ENCODE data around the gene HNRNPH2. TPM values are rescaled to one million over a fixed set of nuclear protein-coding genes. Genes with fewer than 3 reads are reported as not detected.

HNRNPH2 gene
- total RNA-seq, 1 donor from 2014 or later: 70.5 TPM

GRCh38 chrX:101417981-101418841 lies 10.2 kb downstream of the HNRNPH2 start:
- ATAC-seq (ENCODE audit: low read depth): peak; percentile 51
- CTCF ChIA-PET: interaction anchor here (0.7 kb wide), 1 partner anchor 339 kb away, joined by 3 read pairs; no protein-coding TSS in a partner anchor
- Mint-ChIP-seq H3K27ac (peak overlapping the region; percentile 93), H3K36me3 (ENCODE audit: low read depth) (peaks cover 6% of the 10 kb centered on the region), H3K4me3 (peak overlapping the region; percentile 91), H3K4me1 (peaks cover 38% of the 10 kb centered on the region), H3K9me3 (no peaks in the 10 kb centered on the region), H3K27me3 (no peaks in the 10 kb centered on the region)
- TF ChIP-seq CTCF (IDR thresholded peaks at IDR 0.05): no peak
- intact Hi-C loops (cut with micrococcal nuclease): loop anchor here (5.0 kb wide), 3 partner anchors 179 to 664 kb away; partner anchors contain the start of gene ARMCX6
- peak; percentile 46 for DNase-seq
- POLR2A ChIA-PET: interaction anchor here (0.6 to 2.1 kb wide), 12 partner anchors 9 to 513 kb away, joined by 3 to 25 read pairs (median 3); partner anchors contain the start of genes BTK, CENPI, GLA and HNRNPH2

- ChIA-PET CTCF (no interaction called here), POLR2A (interaction anchor here (1.7 kb wide), 1 partner anchor 29 kb away, joined by 8 read pairs; the partner anchor contains the start of gene RPL36A)
- Mint-ChIP-seq H3K4me3 (no peak overlapping the region), H3K27ac (peak overlapping the region; percentile 18), H3K9me3 (no peaks in the 10 kb centered on the region), H3K36me3 (ENCODE audit: low read depth) (peaks cover 4% of the 10 kb centered on the region), H3K27me3 (no peaks in the 10 kb centered on the region), H3K4me1 (peaks cover 31% of the 10 kb centered on the region)
- intact Hi-C loops (cut with micrococcal nuclease): loop anchor here (5.0 kb wide), 3 partner anchors 178 to 663 kb away; partner anchors contain the start of gene ARMCX6
- DNase-seq (no peak), ATAC-seq (ENCODE audit: low read depth) (no peak)
- no peak for TF ChIP-seq CTCF (IDR thresholded peaks at IDR 0.05)
These were observed 11.5 kb downstream of the HNRNPH2 start for GRCh38 chrX:101419489-101419888.

- H3K4me3 Mint-ChIP-seq: no peak overlapping the region
- no peak for ATAC-seq (ENCODE audit: low read depth)
- H3K27me3 Mint-ChIP-seq: no peaks in the 10 kb centered on the region
- intact Hi-C loops (cut with micrococcal nuclease): no loop called here
- no peaks in the 10 kb centered on the region for H3K4me1 Mint-ChIP-seq
- peaks cover 28% of the 10 kb centered on the region for H3K36me3 Mint-ChIP-seq (ENCODE audit: low read depth)
- POLR2A ChIA-PET: interaction anchor here (0.7 kb wide), 1 partner anchor 48 kb away, joined by 12 read pairs; no protein-coding TSS in a partner anchor
- CTCF ChIA-PET: no interaction called here
- no peak overlapping the region for H3K27ac Mint-ChIP-seq
- no peak for DNase-seq
- H3K9me3 Mint-ChIP-seq: no peaks in the 10 kb centered on the region
- TF ChIP-seq CTCF (IDR thresholded peaks at IDR 0.05): no peak
These were observed 19.9 kb downstream of the HNRNPH2 start for GRCh38 chrX:101427954-101428353.

- no peak for DNase-seq
- Mint-ChIP-seq H3K27me3 (no peaks in the 10 kb centered on the region), H3K4me1 (no peaks in the 10 kb centered on the region), H3K4me3 (no peak overlapping the region), H3K36me3 (ENCODE audit: low read depth) (peaks cover 24% of the 10 kb centered on the region), H3K9me3 (no peaks in the 10 kb centered on the region), H3K27ac (no peak overlapping the region)
- intact Hi-C loops (cut with micrococcal nuclease): no loop called here
- no peak for TF ChIP-seq CTCF (IDR thresholded peaks at IDR 0.05)
- CTCF ChIA-PET: no interaction called here
- no peak for ATAC-seq (ENCODE audit: low read depth)
- POLR2A ChIA-PET: no interaction called here
These were observed 21.9 kb downstream of the HNRNPH2 start for GRCh38 chrX:101429934-101430333.

GRCh38 chrX:101430457-101431078 lies 22.5 kb downstream of the HNRNPH2 start:
- CTCF ChIA-PET: no interaction called here
- H3K4me1 Mint-ChIP-seq: no peaks in the 10 kb centered on the region
- peaks cover 24% of the 10 kb centered on the region for H3K36me3 Mint-ChIP-seq (ENCODE audit: low read depth)
- no peaks in the 10 kb centered on the region for H3K27me3 Mint-ChIP-seq
- intact Hi-C loops (cut with micrococcal nuclease): no loop called here
- DNase-seq (no peak), ATAC-seq (ENCODE audit: low read depth) (no peak)
- H3K4me3 Mint-ChIP-seq: no peak overlapping the region
- H3K27ac Mint-ChIP-seq: no peak overlapping the region
- no peak for TF ChIP-seq CTCF (IDR thresholded peaks at IDR 0.05)
- H3K9me3 Mint-ChIP-seq: no peaks in the 10 kb centered on the region
- POLR2A ChIA-PET: no interaction called here

All from activated B cell treated with CpG ODN at 0.5 μM for 24 hours (primary cell).